HG03095 (cell line): ENCODE measurements around the gene SMCR8.
"Not testable (repeated sequence)": the region's sequence is repeated elsewhere in the genome, so short reads cannot be mapped to it uniquely, and the experiment has no call there.

Experiments used
- ATAC-seq: cut with Tn5 transposase; IDR thresholded peaks from one replicate; pipeline ENCODE4 v1.9.1; 2021; ENCODE audit warnings: moderate library complexity; ENCODE audit not compliant: unreplicated experiment

Gene SMCR8

DNA sequence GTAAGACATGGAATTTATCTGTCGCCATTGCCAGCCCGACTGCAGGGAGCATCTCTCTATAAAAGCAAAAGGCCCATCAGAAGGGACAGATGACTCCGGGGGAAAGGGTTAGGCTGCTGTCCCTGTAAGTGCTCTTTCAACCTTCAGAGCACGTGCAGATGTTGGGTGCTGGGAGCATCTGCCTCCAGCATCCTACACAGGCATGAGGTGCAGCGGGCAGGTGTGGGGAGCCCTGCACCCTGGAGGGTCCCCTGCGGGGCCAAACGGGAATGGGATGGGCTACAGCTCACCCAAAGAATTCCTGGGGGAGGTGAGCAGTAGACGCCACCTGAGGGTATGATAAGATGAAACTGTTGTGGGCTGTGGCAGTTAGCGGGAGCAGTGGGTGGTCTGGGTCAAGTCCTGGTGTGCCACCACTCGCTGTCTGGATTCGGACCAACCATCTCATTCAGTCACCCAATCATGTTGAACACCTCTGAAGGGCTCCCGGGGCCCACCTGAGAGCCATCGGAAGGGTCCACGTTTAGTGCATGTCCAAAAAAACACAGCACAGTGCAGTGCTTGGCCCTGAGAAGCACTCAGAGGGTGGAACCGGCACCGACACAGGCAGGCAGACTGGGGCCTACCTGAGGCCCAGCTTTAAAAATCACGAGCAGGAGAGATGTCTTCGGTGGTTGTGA lies 3.8 kb downstream of the SMCR8 start:
- ATAC-seq, result no peak

DNA sequence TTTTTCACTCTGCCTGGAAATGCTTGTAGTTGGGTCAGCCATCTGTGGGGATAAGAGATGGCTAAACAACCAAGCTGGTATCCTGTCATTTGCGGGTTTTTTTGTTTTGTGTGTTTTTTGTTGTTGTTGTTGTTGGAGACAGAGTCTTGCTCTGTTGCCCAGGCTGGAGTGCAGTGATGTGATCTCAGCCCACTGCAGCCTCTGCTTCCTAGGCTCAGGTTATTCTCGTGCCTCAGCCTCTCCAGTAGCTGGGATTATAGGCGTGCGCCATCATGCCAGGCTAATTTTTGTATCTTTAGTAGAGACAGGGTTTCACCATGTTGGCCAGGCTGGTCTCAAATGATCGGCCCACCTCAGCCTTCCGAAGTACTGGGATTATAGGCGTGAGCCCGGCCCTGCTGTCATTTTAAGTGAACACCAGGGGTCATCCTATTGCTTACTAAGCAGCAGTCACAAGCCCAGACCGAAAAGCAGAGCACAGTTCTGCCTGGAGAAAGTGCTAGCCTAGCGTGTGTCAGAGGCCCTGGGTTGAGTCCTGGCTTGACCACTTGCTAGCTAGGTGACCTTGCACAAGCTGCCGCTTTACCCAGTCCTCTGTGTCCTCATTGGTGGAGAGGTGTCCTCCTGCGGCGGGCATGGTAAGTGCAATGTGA lies 4.6 kb downstream of the SMCR8 start:
- ATAC-seq, result no peak

DNA sequence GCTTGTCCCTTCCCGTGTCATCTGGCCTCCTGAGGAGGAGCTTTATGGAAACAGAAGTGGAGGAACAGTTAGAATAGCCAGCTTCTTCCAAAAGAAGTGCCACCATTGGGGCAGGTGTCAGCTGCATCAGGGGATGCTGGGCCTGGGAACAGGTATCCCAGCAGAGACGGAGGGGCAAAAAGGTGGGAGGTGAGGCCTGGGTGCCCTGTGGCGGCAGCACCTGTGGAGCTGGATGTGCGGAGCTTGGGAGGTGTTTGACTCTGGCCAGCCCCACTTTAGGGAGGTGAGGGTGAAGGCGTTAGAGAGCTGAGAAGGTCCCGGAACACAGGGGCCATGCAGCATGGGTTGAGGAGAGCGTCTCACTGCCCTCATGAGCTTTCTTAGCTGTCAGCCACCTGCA lies 5.2 kb downstream of the SMCR8 start:
- ATAC-seq, result no peak

DNA sequence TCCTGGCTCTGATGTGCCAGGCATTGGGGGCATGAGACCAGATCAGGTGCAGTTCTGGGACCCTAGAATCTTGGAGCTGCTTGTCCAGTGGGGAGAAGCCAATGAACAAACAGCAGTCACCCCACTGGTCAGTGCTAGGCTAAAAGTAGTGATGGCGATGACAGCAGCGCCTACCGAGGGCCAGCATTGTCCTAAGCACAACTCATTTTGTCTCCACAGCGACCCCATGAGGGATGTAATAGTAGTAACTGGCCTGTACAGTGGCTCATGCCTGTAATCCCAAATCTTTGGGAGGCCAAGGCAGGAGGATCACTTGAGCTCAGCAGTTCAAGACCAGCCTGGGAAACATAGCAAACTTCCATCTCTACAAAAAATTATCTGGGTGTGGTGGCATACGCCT lies 6.2 kb downstream of the SMCR8 start:
- ATAC-seq, result no peak

DNA sequence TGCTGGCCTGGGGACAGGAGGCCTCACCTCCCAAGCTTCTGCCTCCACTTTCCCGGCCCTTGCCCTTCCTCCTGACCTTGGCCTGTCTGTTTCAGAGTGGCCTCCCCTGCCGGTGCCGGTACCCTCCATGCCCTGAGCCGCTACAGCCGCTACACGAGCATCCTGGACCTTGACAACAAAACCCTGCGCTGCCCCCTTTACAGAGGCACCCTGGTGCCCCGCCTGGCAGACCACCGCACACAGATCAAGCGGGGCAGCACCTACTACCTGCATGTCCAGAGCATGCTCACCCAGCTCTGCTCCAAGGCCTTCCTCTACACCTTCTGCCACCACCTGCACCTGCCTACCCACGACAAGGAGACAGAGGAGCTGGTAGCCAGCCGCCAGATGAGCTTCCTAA lies 7.4 kb downstream of the SMCR8 start:
- ATAC-seq, result no peak

DNA sequence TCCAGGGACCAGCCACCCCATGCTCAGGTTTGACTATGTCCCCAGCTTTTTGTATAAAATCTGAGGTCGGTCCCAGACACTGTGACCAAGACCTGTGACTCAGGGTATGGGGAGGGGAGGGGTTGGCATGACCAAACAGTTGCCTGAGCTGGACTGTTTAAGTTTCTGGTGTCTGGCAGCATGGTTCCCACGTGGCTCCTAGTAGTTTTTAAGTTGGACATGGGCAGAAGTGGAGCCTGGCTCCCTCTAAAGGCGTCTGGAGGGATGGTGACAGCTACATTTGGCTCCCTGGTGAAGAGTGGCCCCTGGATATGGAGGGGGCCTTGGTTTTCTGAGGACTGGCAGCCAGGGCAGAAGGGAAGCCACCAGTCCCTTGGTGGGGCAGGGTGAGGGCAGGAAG lies 7.9 kb downstream of the SMCR8 start:
- no peak for ATAC-seq

DNA sequence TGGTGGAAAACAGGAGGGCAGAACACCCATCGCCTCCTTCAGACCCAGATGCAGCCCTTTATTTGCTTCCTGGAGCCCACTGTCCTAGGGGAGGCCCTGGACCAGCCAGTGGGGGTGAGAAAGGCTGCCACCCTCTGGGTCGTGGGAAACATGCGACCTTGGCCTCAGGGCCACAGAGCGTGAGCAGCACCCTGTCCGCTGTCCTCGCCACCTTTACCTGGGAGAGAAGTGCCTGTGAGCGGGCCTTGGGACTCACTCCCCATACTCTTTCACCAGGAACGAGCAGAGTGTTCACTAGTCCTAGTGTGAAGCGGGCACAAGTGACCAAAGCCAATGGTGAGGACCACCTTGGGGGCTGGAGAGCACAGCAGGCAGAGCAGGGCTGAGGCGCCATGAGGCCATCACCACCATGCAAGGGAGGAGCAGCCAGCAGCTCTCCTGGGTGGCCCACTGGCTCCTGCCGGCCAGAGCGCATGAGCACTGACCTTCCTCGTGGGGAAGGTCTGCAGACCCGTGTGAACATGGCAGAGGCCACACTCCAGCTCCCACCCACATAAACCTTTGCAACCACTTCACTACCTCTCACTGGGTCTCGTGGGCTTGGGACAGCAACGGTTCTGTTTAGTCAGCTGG lies 8.5 kb downstream of the SMCR8 start:
- ATAC-seq, result no peak

DNA sequence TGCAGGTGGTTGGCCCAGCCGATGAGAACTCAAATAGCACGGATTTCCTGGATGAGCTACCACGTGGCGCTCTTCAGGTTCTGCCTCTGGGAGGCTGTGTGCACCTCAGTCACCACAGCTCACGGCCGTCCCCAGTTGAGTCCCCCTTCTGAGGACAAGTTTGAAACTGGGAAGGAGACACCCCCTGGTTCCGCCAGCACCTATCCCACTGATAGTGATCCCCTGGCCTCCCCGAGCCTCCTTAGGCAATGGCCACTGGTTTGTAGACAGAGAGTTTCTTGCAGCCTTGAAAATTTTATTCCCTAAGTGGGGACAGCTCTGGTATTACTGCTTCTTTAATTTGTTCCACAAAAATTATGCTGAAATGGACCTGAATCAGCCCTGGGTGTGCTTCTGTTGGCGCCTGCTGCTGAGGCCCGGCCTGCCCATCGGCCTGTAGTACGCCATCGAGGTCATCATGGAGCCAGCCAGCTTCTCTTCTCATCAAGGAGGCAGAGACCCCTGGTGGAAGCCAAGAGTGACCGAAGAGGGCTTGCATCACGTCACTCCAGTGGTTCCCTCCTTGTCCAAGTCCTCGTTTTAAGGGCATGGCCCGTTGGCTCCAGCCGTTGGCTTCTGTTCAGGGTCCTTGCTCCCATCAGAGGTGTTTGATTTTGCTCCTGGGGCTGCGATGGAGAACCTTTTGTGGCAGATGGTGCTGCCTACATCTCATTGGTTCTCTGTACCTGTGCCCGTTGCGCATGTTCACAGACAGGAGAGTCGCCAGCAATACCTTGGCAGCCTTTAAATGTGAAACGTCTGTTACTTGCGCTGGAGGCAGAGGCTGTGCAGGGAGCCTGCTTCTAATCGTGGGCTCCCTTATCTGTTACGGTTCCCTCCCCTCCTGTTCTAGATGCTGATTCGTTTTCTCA lies 9.3 kb downstream of the SMCR8 start:
- ATAC-seq, result no peak

DNA sequence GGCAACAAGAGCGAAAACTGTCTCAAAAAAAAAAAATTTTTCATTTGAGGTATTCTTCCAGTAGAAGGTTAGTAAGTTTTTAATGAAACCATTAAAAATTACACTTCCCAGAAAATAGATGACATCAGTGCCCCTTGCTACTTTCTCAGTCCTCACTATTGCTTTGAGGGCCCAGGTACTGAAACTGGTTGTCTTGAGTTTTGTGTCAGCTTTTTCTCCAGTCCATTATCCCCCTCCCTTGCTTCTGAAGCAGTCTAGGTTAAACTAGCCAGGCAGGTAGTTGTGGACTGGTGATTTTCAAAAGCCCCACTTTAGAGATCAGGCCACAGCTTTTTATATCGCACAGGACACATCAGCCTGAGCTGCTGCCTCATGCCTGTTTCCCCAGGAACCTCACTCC lies 10.9 kb downstream of the SMCR8 start:
- ATAC-seq, result no peak

DNA sequence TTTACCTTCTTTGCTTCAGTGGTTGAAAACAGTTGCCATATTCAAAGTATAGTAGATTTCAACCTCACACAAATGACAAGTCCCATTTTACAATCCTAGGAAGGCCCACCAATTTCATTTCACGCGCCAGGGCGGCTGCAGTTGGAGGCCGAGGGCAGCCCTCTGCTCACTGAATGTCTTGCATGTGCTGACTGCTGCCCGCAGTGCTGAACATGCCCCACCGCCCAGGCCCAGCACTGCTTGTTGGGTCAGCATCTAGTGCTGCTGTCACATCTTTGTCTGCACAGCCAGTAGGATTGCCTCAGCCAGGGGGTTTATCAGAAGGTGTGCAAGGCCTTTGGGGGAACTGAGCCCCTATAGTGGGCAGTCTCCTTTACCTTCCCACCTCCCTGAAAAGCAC lies 11.5 kb downstream of the SMCR8 start:
- ATAC-seq, result no peak

DNA sequence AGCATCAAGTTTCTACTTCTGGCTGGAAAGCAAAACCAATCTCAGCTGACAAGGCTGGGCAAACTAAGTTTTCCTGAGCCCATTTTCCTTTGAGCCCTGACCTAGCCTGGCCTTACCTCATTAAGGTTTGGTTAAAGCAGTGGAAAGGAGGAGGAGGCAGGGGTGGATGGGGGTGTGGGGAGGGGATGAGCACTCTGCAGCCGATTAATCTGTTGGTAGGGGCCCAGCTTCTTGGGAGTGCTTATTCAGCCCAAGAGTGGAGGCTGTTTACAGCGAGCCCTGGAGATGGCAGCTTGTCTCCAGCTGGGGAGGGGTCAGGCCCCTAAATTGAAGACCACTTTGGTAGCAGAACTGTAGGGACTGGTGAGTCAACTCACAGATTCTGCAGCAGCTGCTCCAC lies 12.0 kb downstream of the SMCR8 start:
- no peak for ATAC-seq

DNA sequence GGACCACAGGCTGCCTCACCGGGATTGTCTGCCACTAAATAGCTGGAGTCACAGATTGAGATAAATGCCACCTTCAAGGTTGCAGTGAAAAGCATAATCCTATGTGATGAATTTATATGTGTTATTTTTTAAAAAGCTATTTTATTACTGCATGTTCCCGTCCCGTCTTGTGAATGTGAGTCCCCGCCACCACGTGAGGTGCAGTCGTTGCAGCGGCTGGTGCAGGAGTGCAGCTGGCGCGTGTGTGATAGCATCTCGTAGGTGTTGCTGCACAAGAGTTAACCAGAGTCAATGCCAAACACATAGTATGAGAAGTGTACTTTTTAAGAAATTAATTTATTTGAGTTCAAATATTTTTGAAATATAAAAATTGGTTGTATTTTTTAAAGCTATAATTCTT lies 12.5 kb downstream of the SMCR8 start:
- no peak for ATAC-seq

DNA sequence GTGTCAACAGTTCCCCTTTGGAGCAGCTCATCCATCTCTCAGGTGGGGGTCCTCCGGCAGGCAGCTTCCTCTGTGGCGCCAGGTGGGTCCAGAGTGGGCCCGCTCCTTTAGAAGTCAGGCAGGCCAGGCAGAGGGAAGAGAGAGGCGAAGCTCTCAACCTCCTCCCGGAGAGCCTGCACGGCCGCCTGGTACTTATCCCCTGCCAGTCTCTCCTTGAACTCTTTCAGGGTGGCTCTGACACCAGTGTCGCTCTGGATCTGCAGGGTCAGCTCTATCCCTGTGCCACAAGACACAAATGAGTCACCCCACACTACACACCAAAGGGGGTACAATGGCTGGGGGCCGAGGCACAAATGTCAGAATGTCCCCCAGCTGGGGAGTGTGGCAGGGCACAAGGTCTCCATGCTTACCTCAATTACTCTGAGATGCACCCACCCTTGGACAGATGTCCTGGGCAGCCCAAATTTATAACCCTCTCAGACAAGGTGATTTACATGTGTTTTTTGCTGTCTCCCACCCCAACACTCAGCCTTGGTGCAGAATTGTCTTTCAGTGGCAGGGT lies 13.6 kb downstream of the SMCR8 start:
- ATAC-seq, result no peak

DNA sequence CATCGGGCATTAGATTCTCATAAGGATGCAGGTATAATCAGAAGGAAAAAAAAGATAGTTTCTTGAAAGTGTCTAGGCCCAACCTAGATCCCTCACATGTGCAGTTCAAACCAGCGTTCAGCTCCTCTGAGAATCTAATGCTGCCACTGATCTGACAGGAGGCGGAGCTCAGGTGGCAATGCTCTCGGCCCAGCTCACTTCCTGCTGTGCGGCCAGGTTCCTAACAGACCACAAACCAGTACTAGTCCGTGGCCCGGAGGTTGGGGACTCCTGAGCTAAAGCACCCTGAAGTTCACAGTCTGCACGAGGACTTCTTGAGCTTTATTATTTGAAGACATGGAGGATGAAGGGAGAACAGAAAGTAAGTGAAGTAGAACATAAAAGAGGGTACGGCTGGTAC lies 16.8 kb downstream of the SMCR8 start:
- ATAC-seq, result no peak

DNA sequence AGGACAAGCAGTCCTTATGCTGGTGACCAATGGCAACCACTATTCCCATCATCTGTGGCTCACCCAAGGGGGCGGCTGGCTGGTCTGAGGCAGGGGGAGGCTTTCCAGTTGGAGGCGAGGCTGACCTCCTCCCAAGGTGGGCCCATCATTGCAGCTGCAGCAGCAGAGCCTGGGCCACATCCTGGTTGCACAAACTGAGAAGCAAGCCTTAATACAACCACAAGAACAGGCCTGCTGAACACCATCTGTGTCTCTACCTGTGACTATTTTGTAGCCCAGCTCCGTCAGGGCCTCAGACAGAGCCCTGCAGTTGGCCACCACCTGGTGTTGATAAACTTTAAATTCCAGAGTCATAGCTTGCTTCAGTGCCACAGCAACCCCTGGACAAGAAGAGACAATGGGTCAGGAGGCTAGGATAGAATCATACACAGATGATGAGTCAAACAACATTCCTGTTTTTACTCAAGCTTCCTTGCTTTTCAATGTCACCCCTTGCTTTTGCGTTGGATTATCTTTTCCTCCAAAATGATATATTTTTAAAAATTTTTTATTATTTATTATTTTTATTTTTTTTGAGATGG lies 17.9 kb downstream of the SMCR8 start:
- no peak for ATAC-seq

DNA sequence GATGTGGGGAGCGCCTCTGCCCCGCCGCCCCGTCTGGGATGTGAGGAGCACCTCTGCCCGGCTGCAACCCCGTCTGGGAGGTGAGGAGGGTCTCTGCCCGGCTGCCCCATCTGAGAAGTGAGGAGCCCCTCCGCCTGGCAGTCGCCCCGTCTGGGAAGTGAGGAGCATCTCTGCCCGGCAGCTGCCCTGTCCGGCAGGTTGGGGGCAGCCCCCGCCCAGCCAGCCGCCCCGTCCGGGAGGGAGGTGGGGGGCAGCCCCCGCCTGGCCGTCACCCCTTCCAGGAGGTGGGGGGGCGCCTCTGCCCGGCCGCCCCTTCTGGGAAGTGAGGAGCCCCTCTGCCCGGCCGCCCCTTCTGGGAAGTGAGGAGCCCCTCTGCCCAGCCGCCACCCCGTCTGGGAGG lies 23.1 kb downstream of the SMCR8 start:
- not testable (repeated sequence) for ATAC-seq

DNA sequence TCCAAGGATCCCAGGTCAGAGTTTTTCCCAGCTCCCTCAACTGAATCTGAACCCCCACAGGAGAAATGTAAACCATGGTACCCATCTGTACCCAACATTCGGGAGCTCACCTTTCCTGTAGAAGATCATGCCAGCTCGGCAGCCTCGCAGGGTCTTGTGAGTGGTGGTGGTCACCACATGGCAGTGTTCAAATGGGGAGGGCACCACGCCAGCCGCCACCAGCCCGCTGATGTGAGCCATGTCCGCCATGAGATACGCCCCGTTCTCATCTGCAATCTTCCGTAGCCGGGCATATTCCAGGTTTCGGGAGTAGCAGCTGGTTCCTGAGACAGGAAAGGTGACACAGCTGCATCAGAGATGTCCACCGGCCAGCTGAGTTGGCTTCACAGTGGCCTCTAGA lies 24.8 kb downstream of the SMCR8 start:
- ATAC-seq, result no peak

DNA sequence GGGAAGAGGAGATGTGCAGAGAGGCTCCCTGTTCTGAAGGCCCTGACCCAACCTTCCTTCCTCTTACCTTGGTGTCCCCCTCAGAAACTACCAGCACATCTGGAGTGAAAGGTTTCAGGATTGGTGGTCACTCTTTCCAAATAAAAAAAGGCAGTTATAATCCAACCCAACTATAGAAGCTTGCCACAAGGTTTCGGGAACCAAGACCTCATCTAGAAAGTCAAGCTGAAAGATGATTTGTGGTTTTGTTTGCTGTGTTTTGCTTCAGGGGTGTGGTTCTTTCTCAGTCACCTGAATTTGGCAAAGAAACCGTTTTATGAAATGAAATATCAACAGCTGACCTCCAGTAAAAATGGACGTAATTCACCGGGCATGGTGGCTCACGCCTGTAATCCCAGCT lies 28.9 kb downstream of the SMCR8 start:
- no peak for ATAC-seq

DNA sequence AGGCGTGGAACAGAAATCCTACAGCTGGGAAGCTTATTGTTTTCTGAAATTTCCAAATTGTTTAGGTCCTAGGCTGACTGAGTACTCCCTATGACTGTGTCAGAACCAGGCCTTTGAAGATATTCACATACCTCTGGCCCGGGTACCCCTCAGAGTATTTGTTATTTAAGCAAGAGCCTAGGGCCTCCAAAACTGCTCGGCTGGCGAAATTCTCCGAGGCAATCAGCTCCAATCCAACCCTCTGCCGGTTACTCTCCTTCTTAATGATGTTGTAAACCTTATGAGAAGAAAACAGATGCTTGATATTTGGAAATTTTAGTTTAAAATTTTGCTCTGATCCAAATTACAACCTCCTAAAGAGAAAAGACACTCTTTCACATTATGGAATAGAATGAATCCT lies 38.4 kb downstream of the SMCR8 start:
- no peak for ATAC-seq

DNA sequence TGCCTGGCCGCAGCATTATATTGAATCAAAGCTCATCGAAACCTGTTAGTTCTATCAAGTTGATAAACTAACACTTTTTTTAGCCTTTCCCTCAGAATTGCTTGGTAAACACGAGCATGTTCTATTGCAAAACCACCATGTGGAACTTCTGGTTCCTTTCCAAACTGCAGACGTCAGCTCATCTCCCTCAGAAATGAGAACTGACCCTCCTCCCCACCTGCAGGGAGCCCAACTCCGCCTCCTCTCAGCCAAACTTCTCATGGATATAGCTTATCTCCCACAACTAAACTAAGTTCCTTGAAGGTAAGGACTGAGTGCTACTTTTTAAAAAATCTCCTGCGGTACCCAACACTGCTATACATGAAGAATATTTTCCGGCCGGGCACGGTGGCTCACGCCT lies 41.5 kb downstream of the SMCR8 start:
- no peak for ATAC-seq

DNA sequence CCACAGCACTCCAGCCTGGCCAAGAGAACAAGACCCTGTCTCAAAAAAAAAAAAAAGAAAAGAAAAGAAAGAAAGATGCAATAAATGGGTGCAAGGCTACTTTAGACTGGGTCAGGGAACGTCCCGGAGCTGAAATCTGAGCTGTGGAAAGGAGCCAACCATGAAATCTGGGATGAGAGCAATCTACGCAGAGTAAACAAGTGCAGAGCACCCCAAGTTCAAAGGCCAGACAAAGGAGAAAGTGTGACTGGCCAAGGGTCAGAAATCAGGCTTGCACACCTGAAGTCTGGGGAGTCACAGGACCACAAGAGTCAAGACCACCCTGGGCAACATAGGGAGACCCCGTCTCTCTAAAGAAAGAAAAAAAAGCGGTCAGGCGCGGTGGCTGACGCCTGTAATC lies 45.4 kb downstream of the SMCR8 start:
- no peak for ATAC-seq
